Activated naive CD8-positive, alpha-beta T cell treated with anti-CD3 and anti-CD28 coated beads for 36 hours (primary cell): ENCODE results near the gene TCP11. TPM values are rescaled to one million over a fixed set of nuclear protein-coding genes. Genes with fewer than 3 reads are reported as not detected.

ENCODE experiments used
- DNase-seq: peaks from one replicate; pipeline ENCODE4 v3.0.0; 2021
- H3K27ac Mint-ChIP-seq: one replicate; pipeline ENCODE4 v1.8.0; 2022; ENCODE audit warnings: mild to moderate bottlenecking, moderate library complexity, mixed read lengths
- H3K27me3 Mint-ChIP-seq: one replicate; pipeline ENCODE4 v1.8.0; 2022; ENCODE audit warnings: mild to moderate bottlenecking, mixed read lengths
- H3K36me3 Mint-ChIP-seq: one replicate; pipeline ENCODE4 v1.8.0; 2021; ENCODE audit warnings: mild to moderate bottlenecking, mixed read lengths
- H3K4me1 Mint-ChIP-seq: one replicate; pipeline ENCODE4 v1.8.0; 2021; ENCODE audit warnings: mixed read lengths
- H3K4me3 Mint-ChIP-seq: one replicate; pipeline ENCODE4 v1.8.0; 2022; ENCODE audit warnings: mild to moderate bottlenecking, moderate library complexity, mixed read lengths
- H3K9me3 Mint-ChIP-seq: one replicate; pipeline ENCODE4 v1.8.0; 2022; ENCODE audit warnings: mixed read lengths
- total RNA-seq, 2 experiments: library from RNA; stranded (reverse); gene quantifications; one replicate each; pipeline ENCODE4 v1.2.3, GENCODE V29; 2021

Gene TCP11
- total RNA-seq, 2 experiments from 2014 or later, result not detected

DNA sequence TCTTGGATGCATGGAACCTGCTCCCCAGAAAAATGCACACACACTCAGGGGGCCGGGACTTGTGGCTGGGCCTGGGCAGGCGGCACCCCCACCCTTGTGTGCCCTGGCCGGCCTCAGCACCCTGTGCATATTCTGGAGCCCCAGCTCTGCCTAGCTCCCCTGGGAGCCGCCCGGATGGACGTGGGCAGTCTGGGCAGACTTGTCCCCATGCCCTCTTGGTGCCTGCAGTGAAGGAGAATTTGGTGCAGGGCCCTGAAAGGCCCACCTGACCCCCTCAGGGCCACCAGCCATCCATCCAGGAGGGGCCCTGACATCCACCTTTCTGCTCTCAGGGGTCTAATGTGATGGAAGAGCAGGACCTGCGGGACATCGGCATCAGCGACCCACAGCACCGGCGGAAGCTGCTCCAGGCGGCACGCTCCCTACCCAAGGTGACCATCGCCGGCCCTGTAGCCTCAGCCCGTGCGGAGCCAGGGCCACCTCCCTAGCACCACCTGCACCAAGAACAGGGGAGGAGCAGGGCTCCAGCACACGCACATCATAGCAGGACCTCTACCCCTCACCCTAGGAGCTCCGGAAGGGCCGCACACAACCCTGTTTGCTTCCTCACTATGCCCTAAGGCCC, 62.8 kb downstream of the TCP11 start:
- no peaks in the 10 kb centered on the region for H3K9me3 Mint-ChIP-seq

DNA sequence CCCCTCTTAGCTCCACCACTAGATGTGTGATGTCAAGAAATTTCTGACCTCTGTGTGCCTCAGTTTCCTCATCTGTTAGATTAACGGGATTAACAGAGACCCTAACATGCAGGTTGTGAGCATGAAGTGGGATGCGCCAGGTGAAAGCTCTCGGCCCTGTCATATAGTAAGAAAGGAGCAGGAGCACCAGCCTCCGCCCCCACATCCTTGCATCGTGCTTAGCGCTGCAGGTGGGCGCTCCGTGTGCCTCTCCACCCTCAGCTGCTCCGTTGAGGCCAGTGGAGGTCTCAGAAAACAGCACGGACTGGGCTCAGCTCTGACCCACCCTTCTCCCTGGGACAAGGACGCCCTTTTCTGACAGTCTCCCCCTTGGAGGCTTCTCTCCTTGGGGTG, 63.4 kb downstream of the TCP11 start:
- Mint-ChIP-seq H3K27ac (no peak overlapping the region), H3K36me3 (peaks cover 1% of the 10 kb centered on the region), H3K27me3 (no peaks in the 10 kb centered on the region), H3K4me3 (no peak overlapping the region), H3K4me1 (no peaks in the 10 kb centered on the region), H3K9me3 (no peaks in the 10 kb centered on the region)
- no peak for DNase-seq

More for the DNA sequence above, 62.8 kb downstream of the TCP11 start:
- Mint-ChIP-seq H3K27me3 (no peaks in the 10 kb centered on the region), H3K4me1 (no peaks in the 10 kb centered on the region), H3K36me3 (peaks cover 1% of the 10 kb centered on the region), H3K27ac (no peak overlapping the region), H3K4me3 (no peak overlapping the region)
- no peak for DNase-seq

DNA sequence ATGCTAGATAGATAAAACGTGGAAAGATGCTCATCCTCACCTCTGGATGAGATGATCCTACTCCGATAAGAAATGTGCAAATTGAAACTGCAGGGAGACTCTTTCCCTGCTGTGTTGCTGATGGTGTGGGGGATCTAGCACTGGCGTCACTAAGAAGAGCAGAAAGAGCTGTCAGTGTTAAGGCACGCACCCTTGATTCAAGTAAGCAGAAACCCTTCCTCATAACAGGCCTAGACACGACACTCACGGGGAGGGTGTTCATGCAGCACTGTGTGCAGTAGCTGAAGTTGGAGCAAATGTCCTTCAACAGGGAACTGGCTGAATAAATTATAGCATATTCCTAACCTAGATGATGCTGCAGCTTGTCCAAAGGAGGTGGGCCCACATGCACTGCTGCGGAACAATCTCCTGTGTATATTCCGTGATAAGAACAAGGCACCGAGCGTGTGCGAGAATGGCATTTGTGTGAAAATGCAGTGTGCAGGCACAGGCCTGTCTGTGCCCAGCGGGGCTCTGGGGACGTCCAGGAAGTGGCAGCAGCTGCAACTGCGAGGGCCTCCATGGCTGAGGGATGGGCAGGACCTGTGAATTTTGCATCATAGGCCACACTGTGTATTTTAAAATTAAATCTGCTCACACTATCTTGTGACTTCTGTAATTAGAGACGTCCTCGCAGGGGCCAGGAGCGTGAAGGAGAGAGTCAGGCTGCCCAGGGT, 64.0 kb downstream of the TCP11 start:
- no peaks in the 10 kb centered on the region for H3K27me3 Mint-ChIP-seq
- H3K4me1 Mint-ChIP-seq, result no peaks in the 10 kb centered on the region
- H3K9me3 Mint-ChIP-seq, result no peaks in the 10 kb centered on the region
- peaks cover 1% of the 10 kb centered on the region for H3K36me3 Mint-ChIP-seq
- H3K27ac Mint-ChIP-seq, result no peak overlapping the region
- no peak overlapping the region for H3K4me3 Mint-ChIP-seq
- DNase-seq, result no peak

DNA sequence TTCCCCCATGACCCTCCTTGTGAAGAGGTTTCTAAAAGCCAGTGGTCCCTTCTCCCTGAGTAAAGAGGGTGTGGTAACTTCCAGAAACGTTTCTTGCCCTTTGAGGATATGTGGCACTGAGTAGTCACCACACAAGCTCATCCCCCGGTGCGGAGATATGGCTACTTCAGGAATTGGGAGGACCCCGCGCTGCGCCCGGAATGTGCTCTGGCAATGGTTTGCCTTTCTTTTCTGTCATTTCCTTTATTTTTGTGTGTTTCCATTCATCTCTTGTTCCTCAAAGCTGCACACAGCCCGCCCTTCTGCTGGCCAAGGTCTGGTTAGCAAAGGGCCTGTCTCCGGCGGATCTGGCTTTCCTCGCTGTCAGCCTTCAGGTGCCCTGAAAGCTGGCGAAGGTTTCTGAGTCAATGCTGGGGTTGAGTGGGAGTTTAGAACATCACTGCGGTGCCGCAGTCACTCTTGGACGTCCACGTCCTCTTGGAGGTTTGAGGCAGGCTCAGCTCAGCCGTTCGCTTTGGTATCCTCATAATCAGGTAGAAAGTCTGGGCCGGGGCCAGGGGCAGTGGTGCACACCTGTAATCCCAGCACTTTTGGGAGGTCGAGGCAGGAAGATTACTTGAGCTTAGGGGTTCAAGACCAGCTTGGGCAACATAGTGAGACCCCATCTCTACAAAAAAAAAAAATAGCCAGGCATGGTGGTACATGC, 67.2 kb downstream of the TCP11 start:
- Mint-ChIP-seq H3K27me3 (no peaks in the 10 kb centered on the region), H3K4me1 (no peaks in the 10 kb centered on the region), H3K9me3 (no peaks in the 10 kb centered on the region), H3K36me3 (peaks cover 1% of the 10 kb centered on the region), H3K27ac (no peak overlapping the region), H3K4me3 (no peak overlapping the region)
- no peak for DNase-seq

DNA sequence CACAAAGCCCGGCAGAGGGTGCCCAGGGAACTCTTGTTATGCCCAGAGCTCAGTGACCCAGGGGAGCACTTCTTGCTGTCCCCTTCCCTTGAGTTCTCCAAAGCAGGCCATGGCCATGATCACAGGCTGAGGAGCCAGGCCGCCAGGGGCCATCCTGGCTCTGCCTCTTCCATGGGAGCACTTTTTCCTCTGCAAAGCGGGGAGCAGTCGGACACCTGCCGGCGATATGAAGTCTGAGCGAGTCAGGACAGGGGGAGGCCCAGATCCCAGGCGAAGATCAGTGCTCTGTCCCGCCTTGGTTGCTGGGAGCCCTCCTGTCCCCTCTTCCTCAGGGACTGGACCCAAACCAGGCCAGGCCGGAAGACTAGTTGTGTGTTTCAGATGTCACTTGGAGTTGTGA, 67.9 kb downstream of the TCP11 start:
- no peaks in the 10 kb centered on the region for H3K4me1 Mint-ChIP-seq
- peaks cover 1% of the 10 kb centered on the region for H3K36me3 Mint-ChIP-seq
- no peak for DNase-seq
- H3K4me3 Mint-ChIP-seq, result no peak overlapping the region
- no peaks in the 10 kb centered on the region for H3K9me3 Mint-ChIP-seq
- no peaks in the 10 kb centered on the region for H3K27me3 Mint-ChIP-seq
- no peak overlapping the region for H3K27ac Mint-ChIP-seq

DNA sequence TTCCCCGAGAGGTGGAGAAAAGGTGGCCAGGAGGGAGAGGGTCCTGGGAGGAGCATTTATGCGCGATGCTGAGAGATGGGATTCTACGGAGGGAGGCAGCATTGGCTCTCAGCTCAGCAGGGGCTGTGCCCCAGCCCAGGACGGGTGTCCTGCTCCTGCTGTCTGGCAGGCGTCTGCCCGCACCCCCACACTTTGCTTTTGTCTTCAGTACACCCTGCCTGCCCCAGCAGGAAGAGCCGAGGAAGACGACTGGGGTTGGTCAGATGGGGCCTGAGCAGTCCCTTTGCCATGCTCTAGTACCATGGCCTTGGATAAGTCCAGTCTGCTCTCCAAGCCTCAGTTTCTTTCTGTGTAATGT, 68.5 kb downstream of the TCP11 start:
- Mint-ChIP-seq H3K4me1 (no peaks in the 10 kb centered on the region), H3K27me3 (no peaks in the 10 kb centered on the region), H3K9me3 (no peaks in the 10 kb centered on the region), H3K4me3 (no peak overlapping the region), H3K27ac (no peak overlapping the region), H3K36me3 (peaks cover 1% of the 10 kb centered on the region)
- no peak for DNase-seq

DNA sequence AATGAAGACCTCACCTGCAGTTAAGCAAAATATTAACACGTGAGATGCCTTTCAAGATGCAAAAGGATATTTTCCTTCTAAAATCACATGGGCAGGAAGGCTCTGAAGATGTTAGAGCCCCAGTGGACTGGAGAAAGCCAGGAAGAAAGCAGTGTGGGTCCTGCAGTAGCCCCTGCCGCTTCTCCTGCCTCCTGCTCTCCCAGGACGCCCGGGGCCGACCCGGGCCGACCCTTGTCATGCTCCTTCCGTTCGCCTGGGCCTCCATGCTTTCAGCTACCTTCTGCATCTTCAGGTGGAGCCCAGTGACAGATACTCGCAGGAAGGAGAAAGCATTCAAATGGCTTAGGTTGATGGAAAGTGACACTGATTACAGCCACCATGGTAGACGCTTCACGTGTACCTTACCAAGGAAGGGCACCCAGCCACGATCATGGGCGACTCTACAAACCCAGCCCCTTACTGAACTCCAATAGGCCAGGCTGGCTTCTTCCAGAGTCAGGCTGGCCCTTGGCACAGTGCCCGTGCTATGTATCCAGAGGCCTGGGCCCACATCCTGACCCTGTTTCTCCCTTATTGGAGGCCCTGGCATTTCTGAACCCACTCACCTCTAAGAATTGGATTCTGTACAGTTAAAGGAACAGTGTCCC, 69.0 kb downstream of the TCP11 start:
- no peaks in the 10 kb centered on the region for H3K4me1 Mint-ChIP-seq
- no peaks in the 10 kb centered on the region for H3K27me3 Mint-ChIP-seq
- peaks cover 1% of the 10 kb centered on the region for H3K36me3 Mint-ChIP-seq
- no peaks in the 10 kb centered on the region for H3K9me3 Mint-ChIP-seq
- DNase-seq, result no peak
- no peak overlapping the region for H3K4me3 Mint-ChIP-seq
- no peak overlapping the region for H3K27ac Mint-ChIP-seq

DNA sequence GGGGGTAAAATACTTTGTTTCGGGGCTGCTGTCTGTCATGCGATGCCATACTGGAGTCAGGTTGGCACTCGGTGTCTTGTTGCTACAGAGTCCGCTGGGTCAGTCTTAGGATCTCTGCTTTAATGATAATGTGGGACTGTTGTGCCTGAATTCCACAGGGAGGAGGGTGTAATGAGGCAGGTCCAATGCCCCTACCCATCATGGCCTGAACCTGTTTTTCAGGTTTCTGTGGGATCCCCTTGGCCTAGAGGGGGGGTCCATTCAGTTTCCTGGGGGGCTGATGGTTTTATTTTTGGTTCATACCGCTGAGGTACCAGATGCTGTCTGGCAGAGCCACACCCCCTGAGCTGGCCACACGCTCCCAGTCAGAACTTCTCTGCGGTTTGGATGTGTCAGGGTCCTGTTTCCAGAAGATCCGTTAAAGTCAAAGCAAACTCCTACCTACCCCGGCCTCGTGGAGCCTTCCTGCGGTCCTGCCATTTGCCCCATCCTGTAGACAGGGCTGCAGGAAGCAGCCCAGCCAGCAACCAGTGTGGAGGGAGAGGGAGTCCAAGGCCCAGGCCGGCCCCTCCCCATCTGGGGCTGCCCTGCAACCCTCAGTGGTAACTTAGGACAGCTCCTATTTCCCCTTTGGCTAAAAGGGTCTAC, 69.7 kb downstream of the TCP11 start:
- no peak overlapping the region for H3K27ac Mint-ChIP-seq
- H3K4me3 Mint-ChIP-seq, result no peak overlapping the region
- DNase-seq, result no peak
- no peaks in the 10 kb centered on the region for H3K27me3 Mint-ChIP-seq
- no peaks in the 10 kb centered on the region for H3K9me3 Mint-ChIP-seq
- no peaks in the 10 kb centered on the region for H3K36me3 Mint-ChIP-seq
- H3K4me1 Mint-ChIP-seq, result no peaks in the 10 kb centered on the region

DNA sequence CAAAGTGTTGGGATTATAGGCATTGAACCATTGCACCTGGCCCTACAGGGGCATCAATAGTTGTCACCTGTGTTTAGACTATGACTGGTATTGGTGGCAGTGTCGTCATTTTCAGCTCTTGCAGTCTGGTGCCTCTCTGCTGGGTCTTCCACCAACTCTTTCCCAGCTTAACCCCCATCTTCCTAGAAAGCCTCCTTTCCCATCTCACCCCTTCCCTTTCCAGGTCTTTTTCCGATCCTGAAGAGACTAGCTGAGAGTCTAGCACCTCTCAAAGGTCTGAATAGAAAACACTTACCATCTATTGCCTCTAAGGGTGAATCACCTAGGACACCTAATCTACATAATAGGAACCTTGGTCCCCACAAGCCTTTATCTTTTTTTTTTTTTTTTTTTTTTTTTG, 71.0 kb downstream of the TCP11 start:
- Mint-ChIP-seq H3K9me3 (no peaks in the 10 kb centered on the region), H3K27ac (no peak overlapping the region), H3K27me3 (no peaks in the 10 kb centered on the region), H3K36me3 (no peaks in the 10 kb centered on the region), H3K4me1 (no peaks in the 10 kb centered on the region), H3K4me3 (no peak overlapping the region)
- DNase-seq, result no peak

DNA sequence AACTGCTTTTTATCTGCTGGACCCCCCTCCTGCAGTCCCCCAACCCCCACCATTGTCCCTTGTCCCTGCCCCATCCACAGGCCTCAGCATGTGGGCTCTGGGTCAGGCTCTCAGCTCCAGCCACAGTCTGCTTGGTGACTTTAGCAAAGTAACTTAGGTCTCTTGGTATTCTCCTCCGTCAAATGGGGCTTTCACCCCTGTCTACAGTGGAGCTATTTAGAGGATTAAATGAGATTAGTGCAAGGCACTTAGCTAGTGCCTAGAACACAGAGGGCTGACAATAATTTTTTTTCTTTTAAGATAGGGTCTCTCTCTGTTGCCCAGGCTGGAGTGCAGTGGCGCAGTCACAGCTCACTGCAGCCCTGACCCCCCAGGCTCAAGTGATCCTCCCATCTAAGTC, 71.9 kb downstream of the TCP11 start:
- H3K4me3 Mint-ChIP-seq, result no peak overlapping the region
- no peak for DNase-seq
- no peaks in the 10 kb centered on the region for H3K4me1 Mint-ChIP-seq
- H3K9me3 Mint-ChIP-seq, result no peaks in the 10 kb centered on the region
- no peak overlapping the region for H3K27ac Mint-ChIP-seq
- H3K27me3 Mint-ChIP-seq, result no peaks in the 10 kb centered on the region
- H3K36me3 Mint-ChIP-seq, result no peaks in the 10 kb centered on the region

DNA sequence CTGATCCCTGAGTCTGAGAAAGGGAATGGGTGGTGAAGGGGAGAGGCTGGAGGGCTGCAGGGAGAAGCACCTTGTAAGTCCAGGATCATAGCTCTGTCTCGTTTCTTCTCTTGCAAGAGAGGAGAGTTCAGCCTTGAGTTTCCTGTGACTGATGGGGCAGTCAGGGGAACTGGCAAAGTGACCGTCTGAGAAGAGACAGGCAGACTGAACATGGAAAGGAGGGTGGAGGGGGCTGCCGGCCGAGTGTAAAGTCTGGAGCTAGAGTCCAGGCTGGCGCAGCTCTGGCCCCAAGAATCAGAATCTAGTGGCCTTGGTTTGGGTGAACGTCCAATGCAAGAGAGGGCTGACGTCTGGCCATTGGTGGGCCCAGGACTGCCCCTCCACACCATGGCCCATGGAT, 72.5 kb downstream of the TCP11 start:
- Mint-ChIP-seq H3K9me3 (no peaks in the 10 kb centered on the region), H3K36me3 (no peaks in the 10 kb centered on the region), H3K27me3 (no peaks in the 10 kb centered on the region), H3K27ac (no peak overlapping the region), H3K4me3 (no peak overlapping the region), H3K4me1 (no peaks in the 10 kb centered on the region)
- DNase-seq, result no peak

DNA sequence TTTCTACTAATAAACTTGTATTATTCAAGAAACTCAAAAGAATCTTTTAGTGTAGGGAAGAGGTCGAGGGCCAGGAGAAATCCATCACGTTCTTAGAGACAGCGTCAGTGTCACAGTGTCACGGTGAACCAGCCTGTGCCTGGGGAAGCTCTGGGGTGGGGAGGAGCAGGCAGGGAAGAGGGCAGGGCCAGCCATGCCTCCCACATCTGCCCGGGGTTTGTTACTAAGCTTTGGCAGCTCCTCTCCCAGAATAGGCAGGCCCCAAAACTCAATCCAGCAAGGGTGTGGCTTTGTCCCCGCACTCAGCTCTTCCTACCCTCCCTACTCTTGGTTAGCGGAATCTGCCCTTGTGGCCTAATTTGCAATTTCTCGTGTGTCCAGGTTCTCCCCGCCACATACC, 72.9 kb downstream of the TCP11 start:
- Mint-ChIP-seq H3K9me3 (no peaks in the 10 kb centered on the region), H3K4me3 (no peak overlapping the region), H3K27ac (no peak overlapping the region), H3K27me3 (no peaks in the 10 kb centered on the region), H3K4me1 (no peaks in the 10 kb centered on the region), H3K36me3 (no peaks in the 10 kb centered on the region)
- DNase-seq, result no peak
